H1 (cell line): ENCODE data around the gene HES4. TPM values are rescaled to one million over a fixed set of nuclear protein-coding genes. Genes with fewer than 3 reads are reported as not detected.

ENCODE experiments used
- CTCF ChIA-PET: fragments of 300-600 bp; sonication (Branson Sonifier 250); formaldehyde crosslinking; loops from one replicate; lab custom pipeline; 2021; ENCODE audit not compliant: partially characterized antibody; lab: Charles Lee
- POLR2A ChIA-PET: fragments of 300-600 bp; sonication (Branson Sonifier 250); formaldehyde crosslinking; loops from one replicate; lab custom pipeline; 2021; ENCODE audit warnings: inconsistent platforms; ENCODE audit not compliant: partially characterized antibody; lab: Charles Lee
- DNase-seq, 2 experiments: peaks; one replicate each; pipeline versions ENCODE4 v3.0.0 to v3.0.0-alpha.2; 2010 to 2022; ENCODE audit warnings: low spot score in 2 of 2, low read depth in 1 of 2, mixed read lengths in 1 of 2
- FAIRE-seq: peaks from 2 replicates; lab custom pipeline; 2011; peaks lifted over from hg19 to GRCh38; lab: Jason Lieb, UNC
- H2AFZ ChIP-seq: 2 replicates; pipeline ENCODE4 v1.8.1; 2012; ENCODE audit warnings: low read length, inconsistent platforms
- H2AK5ac ChIP-seq: 2 replicates; pipeline ENCODE4 v1.6.1; 2013; ENCODE audit warnings: low read depth, low read length
- H2BK120ac ChIP-seq: replicated peaks from 2 replicates; pipeline ENCODE3; 2013; ENCODE audit warnings: low read depth, low read length, inconsistent platforms
- H2BK12ac ChIP-seq: 2 replicates; pipeline ENCODE4 v1.6.1; 2013; ENCODE audit warnings: low read depth, low read length
- H2BK15ac ChIP-seq: 2 replicates; pipeline ENCODE4 v1.6.1; 2013; ENCODE audit warnings: low read length
- H2BK20ac ChIP-seq: 2 replicates; pipeline ENCODE4 v1.6.1; 2013; ENCODE audit warnings: low read length
- H2BK5ac ChIP-seq: 2 replicates; pipeline ENCODE4 v1.6.1; 2013; ENCODE audit warnings: low read depth, low read length
- H3K14ac ChIP-seq: 2 replicates; pipeline ENCODE4 v1.6.1; 2013; ENCODE audit warnings: inconsistent platforms; ENCODE audit not compliant: insufficient read length
- H3K18ac ChIP-seq: 2 replicates; pipeline ENCODE4 v1.6.1; 2013; ENCODE audit warnings: low read length; ENCODE audit errors: extremely low read depth
- H3K23ac ChIP-seq: 2 replicates; pipeline ENCODE4 v1.6.1; 2013; ENCODE audit warnings: inconsistent platforms; ENCODE audit not compliant: insufficient read length
- H3K23me2 ChIP-seq: 2 replicates; pipeline ENCODE4 v1.6.1; 2013; ENCODE audit warnings: low read depth, low read length
- H3K27ac ChIP-seq: 2 replicates; pipeline ENCODE4 v1.6.1; 2011; ENCODE audit warnings: low read depth, low read length, inconsistent platforms
- H3K27me3 ChIP-seq, 4 experiments: replicated peaks in 1 of 4; 1 replicate in 1 of 4; 2 replicates in 3 of 4; pipeline versions ENCODE4 v1.6.1 to v1.8.1; 2011 to 2013; ENCODE audit warnings: low read length in 3 of 4, mild to moderate bottlenecking in 3 of 4, inconsistent platforms in 2 of 4, mixed read lengths in 2 of 4, moderate library complexity in 1 of 4; ENCODE audit not compliant: control insufficient read depth in 3 of 4, insufficient read depth in 3 of 4; ENCODE audit errors: extremely low read depth in 1 of 4
- H3K36me3 ChIP-seq, 4 experiments: 2 replicates each; pipeline versions ENCODE4 v1.6.1 to v1.8.1; 2011 to 2013; ENCODE audit warnings: mild to moderate bottlenecking in 4 of 4, low read length in 3 of 4, moderate library complexity in 2 of 4, control low read depth in 1 of 4, inconsistent platforms in 1 of 4; ENCODE audit not compliant: insufficient read depth in 4 of 4, control insufficient read depth in 2 of 4
- H3K4ac ChIP-seq: replicated peaks from 2 replicates; pipeline ENCODE3; 2013; ENCODE audit warnings: low read length, low read depth, mixed read lengths, inconsistent platforms; ENCODE audit not compliant: insufficient read length
- H3K4me1 ChIP-seq, 4 experiments: replicated peaks in 1 of 4; 1 replicate in 1 of 4; 2 replicates in 3 of 4; pipeline versions ENCODE4 v1.6.1 to v1.8.1; 2011 to 2013; ENCODE audit warnings: low read length in 3 of 4, inconsistent platforms in 2 of 4, mixed read lengths in 1 of 4; ENCODE audit not compliant: insufficient read depth in 4 of 4, control insufficient read depth in 3 of 4
- H3K4me2 ChIP-seq, 2 experiments: 2 replicates each; pipeline versions ENCODE4 v1.6.1 to v1.8.1; 2011 to 2013; ENCODE audit warnings: low read depth in 2 of 2, low read length in 2 of 2, control low read depth in 1 of 2, inconsistent platforms in 1 of 2, mild to moderate bottlenecking in 1 of 2; ENCODE audit not compliant: insufficient read depth in 1 of 2
- H3K4me3 ChIP-seq, 4 experiments: fragments of 200-600, 300-600 bp in 1 of 4; sonication (generic), shearing (Covaris generic), sonication (Bioruptor Twin) in 1 of 4; 2 replicates each; pipeline versions ENCODE4 v1.5.1 to v1.8.1; 2011 to 2016; ENCODE audit warnings: low read length in 4 of 4, low read depth in 3 of 4, control low read depth in 2 of 4, inconsistent platforms in 2 of 4, mild to moderate bottlenecking in 2 of 4, mixed read lengths in 1 of 4, moderate library complexity in 1 of 4; ENCODE audit not compliant: insufficient read depth in 2 of 4; ENCODE audit errors: extremely low read depth in 1 of 4
- H3K56ac ChIP-seq: replicated peaks from 2 replicates; pipeline ENCODE3; 2013; ENCODE audit warnings: low read depth, mild to moderate bottlenecking, mixed read lengths, low read length, inconsistent platforms; ENCODE audit not compliant: insufficient read length
- H3K79me1 ChIP-seq: 2 replicates; pipeline ENCODE4 v1.6.1; 2013; ENCODE audit warnings: low read depth, low read length, control low read depth
- H3K79me2 ChIP-seq, 2 experiments: 2 replicates each; pipeline versions ENCODE4 v1.6.1 to v1.8.1; 2012 to 2013; ENCODE audit warnings: low read length in 2 of 2, mild to moderate bottlenecking in 2 of 2, inconsistent platforms in 1 of 2; ENCODE audit not compliant: insufficient read depth in 2 of 2, control insufficient read depth in 1 of 2
- H3K9ac ChIP-seq, 4 experiments: replicated peaks in 1 of 4; 1 replicate in 1 of 4; 2 replicates in 3 of 4; pipeline versions ENCODE4 v1.6.1 to v1.8.1; 2011 to 2013; ENCODE audit warnings: low read depth in 3 of 4, low read length in 3 of 4, control low read depth in 2 of 4, mild to moderate bottlenecking in 2 of 4, moderate library complexity in 2 of 4, inconsistent platforms in 1 of 4; ENCODE audit errors: extremely low read depth in 1 of 4
- H3K9me3 ChIP-seq, 2 experiments: 2 replicates each; pipeline versions ENCODE4 v1.6.1 to v1.8.1; 2012 to 2013; ENCODE audit warnings: mild to moderate bottlenecking in 2 of 2, moderate library complexity in 2 of 2, control low read depth in 1 of 2, inconsistent platforms in 1 of 2, low read depth in 1 of 2, low read length in 1 of 2, mixed read lengths in 1 of 2; ENCODE audit not compliant: insufficient read depth in 2 of 2
- H4K20me1 ChIP-seq, 2 experiments: replicated peaks in 1 of 2; 2 replicates each; pipeline versions ENCODE3 to v1.8.1; 2011 to 2013; ENCODE audit warnings: inconsistent platforms in 2 of 2, low read length in 2 of 2, mild to moderate bottlenecking in 1 of 2; ENCODE audit not compliant: insufficient read depth in 2 of 2, control insufficient read depth in 1 of 2
- H4K5ac ChIP-seq: 2 replicates; pipeline ENCODE4 v1.6.1; 2013; ENCODE audit warnings: low read length, low read depth, mixed read lengths, inconsistent platforms; ENCODE audit not compliant: insufficient read length
- H4K8ac ChIP-seq: 2 replicates; pipeline ENCODE4 v1.8.0; 2013; ENCODE audit warnings: mild to moderate bottlenecking, moderate library complexity, low read length, inconsistent platforms; ENCODE audit not compliant: insufficient read depth; ENCODE audit errors: extremely low read depth
- H4K91ac ChIP-seq: replicated peaks from 2 replicates; pipeline ENCODE3; 2013; ENCODE audit warnings: low read length, mixed read lengths, inconsistent platforms; ENCODE audit not compliant: insufficient read length
- BRCA1 ChIP-seq: IDR thresholded peaks from 2 replicates; pipeline ENCODE4 v1.6.1; 2012; ENCODE audit warnings: low read depth, low read length, improper control_type of control experiment
- CREB1 ChIP-seq: IDR thresholded peaks from 2 replicates; pipeline ENCODE4 v1.6.1; 2012; ENCODE audit warnings: inconsistent platforms
- EZH2 ChIP-seq: fragments of 200-600 bp; sonication (generic); IDR thresholded peaks from 2 replicates; pipeline ENCODE4 v1.7.1; 2012; ENCODE audit warnings: low read depth, mild to moderate bottlenecking, moderate library complexity, low read length, inconsistent platforms; ENCODE audit not compliant: severe bottlenecking
- GABPA ChIP-seq: IDR thresholded peaks from 2 replicates; pipeline ENCODE4 v1.6.1; 2011; ENCODE audit warnings: mild to moderate bottlenecking, low read length, moderate library complexity, borderline replicate concordance; ENCODE audit not compliant: insufficient read depth
- HDAC6 ChIP-seq: IDR thresholded peaks from one replicate; pipeline ENCODE4 v1.7.1; 2012; ENCODE audit warnings: low read depth, mild to moderate bottlenecking, inconsistent platforms, low read length, moderate library complexity
- KDM4A ChIP-seq: IDR thresholded peaks from one replicate; pipeline ENCODE4 v1.7.1; 2012; ENCODE audit warnings: low read depth, mild to moderate bottlenecking, moderate library complexity, low read length, inconsistent platforms; ENCODE audit not compliant: severe bottlenecking
- KDM5A ChIP-seq: fragments of 200-600 bp; IDR thresholded peaks from 2 replicates; pipeline ENCODE4 v1.7.1; 2012; ENCODE audit warnings: mild to moderate bottlenecking, low read length, inconsistent platforms, mixed read lengths
- POLR2A ChIP-seq, 2 experiments: IDR thresholded peaks; 1 replicate in 1 of 2; 2 replicates in 1 of 2; pipeline ENCODE4 v1.6.1; 2011; ENCODE audit warnings: low read depth in 2 of 2, low read length in 2 of 2, mild to moderate bottlenecking in 2 of 2; ENCODE audit errors: control extremely low read depth in 1 of 2
- RAD21 ChIP-seq, 2 experiments: IDR thresholded peaks in 1 of 2; conservative IDR thresholded peaks in 1 of 2; 2 replicates each; pipeline ENCODE4 v1.6.1; 2011; ENCODE audit warnings: low read depth in 2 of 2, low read length in 2 of 2, improper control_type of control experiment in 1 of 2, inconsistent platforms in 1 of 2, mild to moderate bottlenecking in 1 of 2, moderate library complexity in 1 of 2
- SP4 ChIP-seq: IDR thresholded peaks from 2 replicates; pipeline ENCODE4 v1.6.1; 2012; ENCODE audit warnings: low read length, inconsistent platforms
- WGBS, 2 experiments: shearing (Covaris generic) in 1 of 2; methylation state at CpG; one replicate each; pipeline versions ENCODE4 v1.1.6 to v1.1.7; 2013 to 2015; ENCODE audit warnings: low lambda C conversion rate in 2 of 2, mixed read lengths in 2 of 2, inconsistent platforms in 1 of 2, low coverage in 1 of 2, missing lambda C conversion rate in 1 of 2; ENCODE audit not compliant: insufficient replicate concordance in 2 of 2, insufficient coverage in 1 of 2, insufficient read length in 1 of 2; ENCODE audit errors: extremely low coverage in 1 of 2, missing lambda C conversion rate in 1 of 2; 5-methylcytosine and 5-hydroxymethylcytosine counted together
- polyA plus RNA-seq, 7 experiments: library from polyadenylated mRNA; depleted of rRNA in 3 of 7; stranded (reverse) in 5 of 7; unstranded in 2 of 7; fragments of >200 nt in 5 of 7; fragments of 200-250 nt in 2 of 7; gene quantifications; 1 replicate in 5 of 7; 2 replicates in 1 of 7; 4 replicates in 1 of 7; pipeline versions ENCODE4 v1.2.1 to v1.2.3, GENCODE V29; 2011 to 2013; ENCODE audit warnings: missing spikeins in 2 of 7, mixed read lengths in 2 of 7
- total RNA-seq: library from RNA; stranded (reverse); fragmentation: NEBNext Ultra II Directional; extraction: Animal tissue kit (Norgen Biotek cat#: 25700); gene quantifications from 2 replicates; pipeline ENCODE4 v1.2.1, GENCODE V29; 2021
- TF ChIP-seq, protein P1 (sequence below): IDR thresholded peaks from 2 replicates; pipeline ENCODE4 v1.6.1; 2012; ENCODE audit warnings: low read length, inconsistent platforms

The HES4 gene
- total and polyA plus RNA-seq, 2 of the 8 experiments (the other 6 are each of a cell fraction or from before 2014, with no cell fraction given) = 2.8 to 3.5 TPM

DNA sequence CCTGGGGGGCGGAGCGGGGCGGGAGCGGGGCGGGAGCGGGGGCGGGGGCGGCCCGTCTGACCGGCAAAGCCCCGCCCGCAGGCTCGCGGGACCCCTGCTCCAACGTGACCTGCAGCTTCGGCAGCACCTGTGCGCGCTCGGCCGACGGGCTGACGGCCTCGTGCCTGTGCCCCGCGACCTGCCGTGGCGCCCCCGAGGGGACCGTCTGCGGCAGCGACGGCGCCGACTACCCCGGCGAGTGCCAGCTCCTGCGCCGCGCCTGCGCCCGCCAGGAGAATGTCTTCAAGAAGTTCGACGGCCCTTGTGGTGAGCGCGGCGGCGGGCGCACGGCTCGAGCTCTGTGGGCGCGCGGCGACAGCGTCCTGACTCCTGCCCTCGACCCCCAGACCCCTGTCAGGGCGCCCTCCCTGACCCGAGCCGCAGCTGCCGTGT lies 41.2 kb upstream of the HES4 start:
- peak overlapping the region; percentile 3 to 54 (median 28); a peak in 6 of 8 replicates for H3K4me3 ChIP-seq
- CTCF ChIA-PET = interaction anchor here (0.9 to 5.8 kb wide), 5 partner anchors 18 to 79 kb away, joined by 3 to 70 read pairs (median 16); no protein-coding TSS in a partner anchor
- TF ChIP-seq KDM5A = no peak
- TF ChIP-seq KDM4A = no peak
- no peak for TF ChIP-seq RAD21 (IDR thresholded peaks at IDR 0.05 in 1 of 2, conservative IDR thresholded peaks at IDR 0.05 in 1 of 2; ENCODE audit: low read depth in 2 of 2, low read length in 2 of 2)
- TF ChIP-seq HDAC6 = no peak
- no peak for TF ChIP-seq POLR2A (IDR thresholded peaks at IDR 0.05; ENCODE audit: control extremely low read depth in 1 of 2, low read depth in 2 of 2, low read length in 2 of 2)
- no peak for TF ChIP-seq EZH2
- 0 out of 2 replicates have a peak, but pooled peaks have one; percentile 7 for TF ChIP-seq CREB1
- no peak for TF ChIP-seq BRCA1
- no peak for TF ChIP-seq SP4
- TF ChIP-seq GABPA = peak; percentile 75; the same call in 1 of the 2 replicates
- TF ChIP-seq, protein P1, sequence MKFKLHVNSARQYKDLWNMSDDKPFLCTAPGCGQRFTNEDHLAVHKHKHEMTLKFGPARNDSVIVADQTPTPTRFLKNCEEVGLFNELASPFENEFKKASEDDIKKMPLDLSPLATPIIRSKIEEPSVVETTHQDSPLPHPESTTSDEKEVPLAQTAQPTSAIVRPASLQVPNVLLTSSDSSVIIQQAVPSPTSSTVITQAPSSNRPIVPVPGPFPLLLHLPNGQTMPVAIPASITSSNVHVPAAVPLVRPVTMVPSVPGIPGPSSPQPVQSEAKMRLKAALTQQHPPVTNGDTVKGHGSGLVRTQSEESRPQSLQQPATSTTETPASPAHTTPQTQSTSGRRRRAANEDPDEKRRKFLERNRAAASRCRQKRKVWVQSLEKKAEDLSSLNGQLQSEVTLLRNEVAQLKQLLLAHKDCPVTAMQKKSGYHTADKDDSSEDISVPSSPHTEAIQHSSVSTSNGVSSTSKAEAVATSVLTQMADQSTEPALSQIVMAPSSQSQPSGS = no peak

More for the DNA sequence above, 41.2 kb upstream of the HES4 start:
- Histone ChIP-seq H3K79me2 (no peaks in the 10 kb centered on the region), H3K4me2 (peak overlapping the region; percentile 66 to 69), H3K23ac (no peak overlapping the region), H2BK5ac (no peak overlapping the region), H4K20me1 (peaks cover 40 to 59% of the 10 kb centered on the region in 2 experiments), H2AK5ac (no peak overlapping the region), H2BK12ac (no peak overlapping the region), H3K56ac (no peak overlapping the region), H3K27ac (no peak overlapping the region), H3K4ac (no peak overlapping the region), H3K27me3 (peaks cover 0 to 26% (median 17%) of the 10 kb centered on the region in 4 experiments; a peak in 5 of 7 replicates), H3K9ac (no peak overlapping the region), H2AFZ (no peak overlapping the region), H3K23me2 (peaks cover 8% of the 10 kb centered on the region; the same call in 1 of the 2 replicates), H4K8ac (peak overlapping the region; percentile 57; the same call in 1 of the 2 replicates), H2BK15ac (no peak overlapping the region), H4K91ac (no peak overlapping the region), H3K18ac (no peak overlapping the region), H3K14ac (no peak overlapping the region), H4K5ac (no peak overlapping the region), H3K9me3 (no peaks in the 10 kb centered on the region), H2BK120ac (no peak overlapping the region), H2BK20ac (no peak overlapping the region), H3K36me3 (peaks cover 2 to 35% (median 11%) of the 10 kb centered on the region in 4 experiments; a peak in 6 of 8 replicates), H3K79me1 (peaks cover 7% of the 10 kb centered on the region; the same call in 1 of the 2 replicates), H3K4me1 (peaks cover 0 to 10% (median 2%) of the 10 kb centered on the region in 4 experiments; a peak in 4 of 7 replicates)
- POLR2A ChIA-PET = interaction anchor here (0.6 to 10.9 kb wide), 14 partner anchors 9 to 86 kb away, joined by 3 to 245 read pairs (median 4); partner anchors contain the start of genes AGRN, ISG15, NOC2L and RNF223
- DNase-seq (peak in 1 of 2 experiments; percentile 84), FAIRE-seq (no peak)
- WGBS, 2 experiments = 26% methylated on average over 28 of the region's 60 CpGs; no CpG with 5 or more reads in 1 of the 2 experiments
